IMR-90 (cell line): ENCODE results near the gene EPS15. TPM values are rescaled to one million over a fixed set of nuclear protein-coding genes. Genes with fewer than 3 reads are reported as not detected.

Source experiments
- ATAC-seq: fragments of 200-7000 bp; cut with Tn5 transposase; 2 replicates; pipeline ENCODE4 v1.9.1; 2020; ENCODE audit warnings: low read depth, mild to moderate bottlenecking, moderate library complexity
- BruUV-seq: library from RNA; stranded (reverse); fragments of 400-500 nt; replicated peaks from 2 replicates; lab custom pipeline; 2021; lab: Mats Ljungman, UMichigan
- CTCF ChIA-PET: fragments of 300-600 bp; formaldehyde crosslinking; extraction: SDS; loops from one replicate; lab custom pipeline; 2021; ENCODE audit warnings: antibody characterized with exemption; lab: Yijun Ruan, JAX
- POLR2A ChIA-PET: fragments of 300-600 bp; sonication (Branson Sonifier 250); formaldehyde crosslinking; loops from one replicate; lab custom pipeline; 2022; ENCODE audit warnings: antibody characterized with exemption; ENCODE audit not compliant: unreplicated experiment; lab: Charles Lee
- DNase-seq: peaks from one replicate; pipeline ENCODE4 v3.0.0; 2013
- H2AFZ ChIP-seq: replicated peaks from 2 replicates; pipeline ENCODE3; 2013; ENCODE audit warnings: low read length, mild to moderate bottlenecking; ENCODE audit not compliant: poor library complexity
- H2AK5ac ChIP-seq: 2 replicates; pipeline ENCODE4 v1.6.1; 2013; ENCODE audit warnings: low read depth, low read length, inconsistent platforms
- H2AK9ac ChIP-seq: replicated peaks from 2 replicates; pipeline ENCODE3; 2013; ENCODE audit warnings: mild to moderate bottlenecking, low read depth, low read length, moderate library complexity; ENCODE audit not compliant: poor library complexity
- H2BK120ac ChIP-seq: 2 replicates; pipeline ENCODE4 v1.6.1; 2013; ENCODE audit warnings: low read depth, low read length, inconsistent platforms
- H2BK15ac ChIP-seq: 3 replicates; pipeline ENCODE4 v1.6.1; 2013; ENCODE audit warnings: low read depth, low read length, inconsistent platforms
- H2BK20ac ChIP-seq: 2 replicates; pipeline ENCODE4 v1.6.1; 2013; ENCODE audit warnings: low read depth, mild to moderate bottlenecking, inconsistent platforms, low read length, moderate library complexity
- H2BK5ac ChIP-seq: 2 replicates; pipeline ENCODE4 v1.6.1; 2013; ENCODE audit warnings: mild to moderate bottlenecking, low read depth, low read length, inconsistent platforms; ENCODE audit not compliant: poor library complexity, severe bottlenecking
- H3K14ac ChIP-seq: replicated peaks from 2 replicates; pipeline ENCODE4 v1.6.1; 2013; ENCODE audit warnings: low read depth, low read length, inconsistent platforms
- H3K18ac ChIP-seq: 2 replicates; pipeline ENCODE4 v1.6.1; 2013; ENCODE audit warnings: low read depth, low read length, control low read depth
- H3K23ac ChIP-seq: 2 replicates; pipeline ENCODE4 v1.6.1; 2013; ENCODE audit warnings: low read depth, low read length, inconsistent platforms
- H3K27ac ChIP-seq: 2 replicates; pipeline ENCODE4 v1.5.1; 2013; ENCODE audit warnings: mild to moderate bottlenecking, control low read depth, low read length; ENCODE audit not compliant: insufficient read depth
- H3K27me3 ChIP-seq: 2 replicates; pipeline ENCODE4 v1.6.1; 2013; ENCODE audit warnings: low read length; ENCODE audit not compliant: control insufficient read depth, insufficient read depth
- H3K36me3 ChIP-seq: 2 replicates; pipeline ENCODE4 v1.6.1; 2013; ENCODE audit warnings: low read length, mixed read lengths; ENCODE audit not compliant: control insufficient read depth, insufficient read depth
- H3K4ac ChIP-seq: 2 replicates; pipeline ENCODE4 v1.6.1; 2013; ENCODE audit warnings: low read depth, low read length, inconsistent platforms
- H3K4me1 ChIP-seq: 2 replicates; pipeline ENCODE4 v1.6.1; 2013; ENCODE audit warnings: low read length, mixed read lengths; ENCODE audit not compliant: control insufficient read depth, insufficient read depth
- H3K4me2 ChIP-seq: 2 replicates; pipeline ENCODE4 v1.6.1; 2013; ENCODE audit warnings: low read depth, mild to moderate bottlenecking, control low read depth, low read length, moderate library complexity
- H3K4me3 ChIP-seq: 2 replicates; pipeline ENCODE4 v1.5.1; 2013; ENCODE audit warnings: low read depth, mild to moderate bottlenecking, control low read depth, low read length, moderate library complexity; ENCODE audit not compliant: insufficient read depth
- H3K56ac ChIP-seq: 2 replicates; pipeline ENCODE4 v1.6.1; 2013; ENCODE audit warnings: low read length, inconsistent platforms; ENCODE audit not compliant: insufficient read depth; ENCODE audit errors: extremely low read depth
- H3K79me1 ChIP-seq, 2 experiments: 2 replicates each; pipeline ENCODE4 v1.6.1; 2013; ENCODE audit warnings: low read length in 2 of 2, inconsistent platforms in 1 of 2, low read depth in 1 of 2
- H3K9ac ChIP-seq: 2 replicates; pipeline ENCODE4 v1.6.1; 2013; ENCODE audit warnings: low read depth, low read length, control low read depth
- H3K9me1 ChIP-seq: 2 replicates; pipeline ENCODE4 v1.6.1; 2013; ENCODE audit warnings: low read length, inconsistent platforms; ENCODE audit not compliant: insufficient read depth
- H3K9me3 ChIP-seq: 2 replicates; pipeline ENCODE4 v1.6.1; 2013; ENCODE audit warnings: low read length; ENCODE audit not compliant: control insufficient read depth, insufficient read depth
- H4K20me1 ChIP-seq: 2 replicates; pipeline ENCODE4 v1.6.1; 2013; ENCODE audit warnings: low read length, inconsistent platforms; ENCODE audit not compliant: insufficient read depth
- H4K5ac ChIP-seq: 2 replicates; pipeline ENCODE4 v1.6.1; 2013; ENCODE audit warnings: mild to moderate bottlenecking, low read depth, low read length, control low read depth
- H4K8ac ChIP-seq, 2 experiments: 2 replicates each; pipeline ENCODE4 v1.6.1; 2013; ENCODE audit warnings: low read depth in 2 of 2, low read length in 2 of 2, control low read depth in 1 of 2, inconsistent platforms in 1 of 2
- H4K91ac ChIP-seq: 2 replicates; pipeline ENCODE4 v1.6.1; 2013; ENCODE audit warnings: low read depth, low read length, inconsistent platforms; ENCODE audit not compliant: insufficient read depth
- BHLHE40 ChIP-seq: fragments of 150-350 bp; IDR thresholded peaks from 2 replicates; pipeline ENCODE4 v1.6.1; 2016; ENCODE audit warnings: mild to moderate bottlenecking, low read depth, low read length
- CEBPB ChIP-seq: IDR thresholded peaks from 2 replicates; pipeline ENCODE4 v1.6.1; 2012; ENCODE audit warnings: low read depth, low read length, improper control_type of control experiment
- MXI1 ChIP-seq: IDR thresholded peaks from 2 replicates; pipeline ENCODE4 v1.6.1; 2012; ENCODE audit warnings: low read depth, mild to moderate bottlenecking, low read length, moderate library complexity, borderline replicate concordance
- NFE2L2 ChIP-seq: fragments of 150-350 bp; IDR thresholded peaks from 2 replicates; pipeline ENCODE4 v1.6.1; 2016; ENCODE audit warnings: low read depth, mild to moderate bottlenecking, low read length
- RAD21 ChIP-seq: IDR thresholded peaks from 2 replicates; pipeline ENCODE4 v1.6.1; 2012; ENCODE audit warnings: low read length, improper control_type of control experiment
- RCOR1 ChIP-seq: IDR thresholded peaks from 2 replicates; pipeline ENCODE4 v1.6.1; 2012; ENCODE audit warnings: mild to moderate bottlenecking, low read length, improper control_type of control experiment; ENCODE audit not compliant: insufficient replicate concordance
- WGBS, 2 experiments: methylation state at CpG; one replicate each; pipeline versions ENCODE4 v1.1.5 to v1.1.7; 2013; ENCODE audit warnings: missing lambda C conversion rate in 2 of 2; ENCODE audit not compliant: insufficient read length in 1 of 2; ENCODE audit errors: extremely low coverage in 2 of 2; 5-methylcytosine and 5-hydroxymethylcytosine counted together
- dilution Hi-C: fragments of 300-500 bp; cut with HindIII; formaldehyde crosslinking; loops from one replicate; pipeline ENCODE4 v1.14.3; 2018; ENCODE audit warnings: low sequenced_read_pairs; ENCODE audit not compliant: unreplicated experiment
- in situ Hi-C: fragments of 300-500 bp; cut with MboI; formaldehyde crosslinking; loops from 3 replicates; pipeline ENCODE4 v1.14.3; 2019; ENCODE audit warnings: low sequenced_read_pairs, inconsistent platforms, mixed read lengths
- intact Hi-C: fragments of 100-400 bp; cut with micrococcal nuclease; formaldehyde crosslinking; loops from 2 replicates; pipeline ENCODE4 v1.10.0; 2022
- polyA plus RNA-seq, 3 experiments: library from polyadenylated mRNA; depleted of rRNA; stranded (reverse); fragments of >200 nt; gene quantifications; 2 replicates each; pipeline ENCODE4 v1.2.3, GENCODE V29; 2012; ENCODE audit warnings: low replicate concordance in 1 of 3
- total RNA-seq: library from RNA; depleted of rRNA; stranded (reverse); fragments of >200 nt; gene quantifications from 2 replicates; pipeline ENCODE4 v1.2.3, GENCODE V29; 2012

Gene EPS15
- total and polyA plus RNA-seq, 2 of the 4 experiments (the other 2 are of a cell fraction), result 17.6 to 38.0 TPM

DNA sequence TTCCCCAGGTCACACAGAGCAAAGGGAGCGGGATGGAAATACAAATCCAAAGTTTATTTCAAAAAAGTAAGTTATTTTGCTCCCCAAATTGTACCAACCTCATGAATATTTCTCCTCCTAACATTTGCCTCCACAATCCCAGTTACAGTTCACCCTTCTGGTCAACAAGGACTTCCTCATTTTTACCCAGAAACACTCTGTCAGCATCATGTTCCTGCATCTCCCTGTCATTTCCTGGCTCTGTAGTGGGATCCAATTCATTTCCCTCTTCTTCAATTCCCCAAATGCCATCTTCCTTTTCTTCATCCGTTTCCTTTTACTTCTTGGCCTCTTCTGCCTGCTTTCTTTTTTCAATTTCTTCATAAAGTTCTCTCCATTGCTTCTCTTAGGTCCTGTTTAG lies 32.0 kb upstream of the EPS15 start (continued):
- TF ChIP-seq BHLHE40 (no peak), RAD21 (no peak), NFE2L2 (no peak), CEBPB (no peak)

DNA sequence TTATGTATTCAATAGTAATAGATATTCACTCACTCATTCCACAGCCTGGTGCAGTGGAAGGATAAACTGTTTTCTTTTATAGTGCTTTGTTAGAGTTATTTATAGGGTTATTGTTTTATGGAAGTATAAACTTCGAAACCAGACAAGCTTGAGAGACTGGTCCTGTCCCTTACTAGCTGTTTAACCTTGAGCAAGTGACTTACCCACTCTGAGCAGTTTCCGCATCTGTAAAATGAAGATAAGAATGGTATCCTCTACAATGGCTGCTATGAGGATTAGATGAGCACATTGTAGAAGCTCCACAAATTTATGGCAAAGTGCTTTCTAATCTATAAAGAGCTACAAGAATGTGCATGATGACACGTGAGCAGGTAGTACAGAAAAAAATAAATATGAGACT lies 30.8 kb upstream of the EPS15 start:
- no peaks in the 10 kb centered on the region for H4K20me1 ChIP-seq
- no peak overlapping the region for H3K4me3 ChIP-seq
- no peak overlapping the region for H3K18ac ChIP-seq
- no peak overlapping the region for H3K4me2 ChIP-seq
- ChIA-PET CTCF (interaction anchor here (0.7 kb wide), 1 partner anchor 26 kb away, joined by 5 read pairs; no protein-coding TSS in a partner anchor), POLR2A (no interaction called here)
- H2AFZ ChIP-seq, result no peak overlapping the region
- no peak for ATAC-seq
- BruUV-seq, result no TSS peak
- no peaks in the 10 kb centered on the region for H3K79me1 ChIP-seq
- no peak overlapping the region for H4K8ac ChIP-seq
- no peak overlapping the region for H4K5ac ChIP-seq
- H2AK5ac ChIP-seq, result no peak overlapping the region
- in situ Hi-C loops, result no loop called here
- H3K14ac ChIP-seq, result no peak overlapping the region
- TF ChIP-seq CEBPB (no peak), MXI1 (no peak), RCOR1 (no peak)
- dilution Hi-C loops, result no loop called here
- intact Hi-C loops, result no loop called here
- H2AK9ac ChIP-seq, result no peak overlapping the region
- peaks cover 4% of the 10 kb centered on the region; the same call in 1 of the 2 replicates for H3K4me1 ChIP-seq
- no peaks in the 10 kb centered on the region for H3K36me3 ChIP-seq
- DNase-seq, result no peak
- H2BK5ac ChIP-seq, result no peak overlapping the region
- H3K9ac ChIP-seq, result no peak overlapping the region
- no peak overlapping the region for H2BK15ac ChIP-seq
- H4K91ac ChIP-seq, result no peak overlapping the region
- no peaks in the 10 kb centered on the region for H3K9me3 ChIP-seq
- no peak overlapping the region for H3K4ac ChIP-seq
- H3K23ac ChIP-seq, result no peak overlapping the region
- no peak overlapping the region for H3K27ac ChIP-seq
- WGBS, 2 experiments, result 100% methylated on average over 1 of the region's 3 CpGs; no CpG with 5 or more reads in 1 of the 2 experiments
- H3K56ac ChIP-seq, result no peak overlapping the region
- H2BK120ac ChIP-seq, result no peak overlapping the region
- no peaks in the 10 kb centered on the region for H3K9me1 ChIP-seq
- H3K27me3 ChIP-seq, result no peaks in the 10 kb centered on the region
- H2BK20ac ChIP-seq, result no peak overlapping the region
